Endothelial cell (in vitro differentiated cells): ENCODE results near the gene RAC3. TPM values are rescaled to one million over a fixed set of nuclear protein-coding genes. Genes with fewer than 3 reads are reported as not detected.

Experiments used
- DNase-seq: peaks from one replicate; pipeline ENCODE4 v3.0.0; 2021; ENCODE audit warnings: low spot score
- H3K27ac Mint-ChIP-seq: one replicate; pipeline ENCODE4 v1.8.0; 2021; ENCODE audit warnings: mixed read lengths, inconsistent platforms; ENCODE audit not compliant: unreplicated experiment
- H3K27me3 Mint-ChIP-seq: one replicate; pipeline ENCODE4 v1.8.0; 2021; ENCODE audit warnings: mild to moderate bottlenecking, moderate library complexity, mixed read lengths, inconsistent platforms; ENCODE audit not compliant: unreplicated experiment
- H3K36me3 Mint-ChIP-seq: one replicate; pipeline ENCODE4 v1.8.0; 2021; ENCODE audit warnings: mild to moderate bottlenecking, low read depth, mixed read lengths, inconsistent platforms; ENCODE audit not compliant: unreplicated experiment
- H3K4me1 Mint-ChIP-seq: one replicate; pipeline ENCODE4 v1.8.0; 2021; ENCODE audit warnings: mild to moderate bottlenecking, mixed read lengths, inconsistent platforms; ENCODE audit not compliant: unreplicated experiment
- H3K4me3 Mint-ChIP-seq: one replicate; pipeline ENCODE4 v1.8.0; 2021; ENCODE audit warnings: mild to moderate bottlenecking, mixed read lengths, inconsistent platforms; ENCODE audit not compliant: unreplicated experiment
- H3K9me3 Mint-ChIP-seq: one replicate; pipeline ENCODE4 v1.8.0; 2021; ENCODE audit warnings: mixed read lengths, inconsistent platforms; ENCODE audit not compliant: unreplicated experiment
- total RNA-seq: library from RNA; stranded (reverse); fragmentation: NEBNext Ultra II Directional; extraction: Animal tissue kit (Norgen Biotek cat#: 25700); gene quantifications from one replicate; pipeline ENCODE4 v1.2.1, GENCODE V29; 2021; ENCODE audit not compliant: unreplicated experiment
- TF ChIP-seq, protein P1 (sequence below): fragments of 200-600 bp; sonication (generic); IDR thresholded peaks from one replicate; pipeline ENCODE4 v1.5.0; 2021; ENCODE audit warnings: antibody characterized with exemption; ENCODE audit not compliant: unreplicated experiment

Gene RAC3
- total RNA-seq, 1 donor from 2014 or later, result 24.0 TPM

- H3K4me1 Mint-ChIP-seq, result peaks cover 3% of the 10 kb centered on the region
- peaks cover 3% of the 10 kb centered on the region for H3K27me3 Mint-ChIP-seq
- H3K9me3 Mint-ChIP-seq, result no peaks in the 10 kb centered on the region
- peaks cover 4% of the 10 kb centered on the region for H3K36me3 Mint-ChIP-seq
- H3K27ac Mint-ChIP-seq, result no peak overlapping the region
- no peak for DNase-seq
- H3K4me3 Mint-ChIP-seq, result no peak overlapping the region
- TF ChIP-seq, protein P1, sequence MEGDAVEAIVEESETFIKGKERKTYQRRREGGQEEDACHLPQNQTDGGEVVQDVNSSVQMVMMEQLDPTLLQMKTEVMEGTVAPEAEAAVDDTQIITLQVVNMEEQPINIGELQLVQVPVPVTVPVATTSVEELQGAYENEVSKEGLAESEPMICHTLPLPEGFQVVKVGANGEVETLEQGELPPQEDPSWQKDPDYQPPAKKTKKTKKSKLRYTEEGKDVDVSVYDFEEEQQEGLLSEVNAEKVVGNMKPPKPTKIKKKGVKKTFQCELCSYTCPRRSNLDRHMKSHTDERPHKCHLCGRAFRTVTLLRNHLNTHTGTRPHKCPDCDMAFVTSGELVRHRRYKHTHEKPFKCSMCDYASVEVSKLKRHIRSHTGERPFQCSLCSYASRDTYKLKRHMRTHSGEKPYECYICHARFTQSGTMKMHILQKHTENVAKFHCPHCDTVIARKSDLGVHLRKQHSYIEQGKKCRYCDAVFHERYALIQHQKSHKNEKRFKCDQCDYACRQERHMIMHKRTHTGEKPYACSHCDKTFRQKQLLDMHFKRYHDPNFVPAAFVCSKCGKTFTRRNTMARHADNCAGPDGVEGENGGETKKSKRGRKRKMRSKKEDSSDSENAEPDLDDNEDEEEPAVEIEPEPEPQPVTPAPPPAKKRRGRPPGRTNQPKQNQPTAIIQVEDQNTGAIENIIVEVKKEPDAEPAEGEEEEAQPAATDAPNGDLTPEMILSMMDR, result no peak
These were observed 39.0 kb upstream of the RAC3 start for GRCh38 chr17:81992306-81993102.

- Mint-ChIP-seq H3K4me1 (peaks cover 9% of the 10 kb centered on the region), H3K4me3 (no peak overlapping the region), H3K9me3 (no peaks in the 10 kb centered on the region), H3K27ac (no peak overlapping the region), H3K36me3 (peaks cover 4% of the 10 kb centered on the region), H3K27me3 (peaks cover 3% of the 10 kb centered on the region)
- no peak for DNase-seq
- TF ChIP-seq, protein P1, result no peak
These were observed 37.5 kb upstream of the RAC3 start for GRCh38 chr17:81993729-81994592.

DNA sequence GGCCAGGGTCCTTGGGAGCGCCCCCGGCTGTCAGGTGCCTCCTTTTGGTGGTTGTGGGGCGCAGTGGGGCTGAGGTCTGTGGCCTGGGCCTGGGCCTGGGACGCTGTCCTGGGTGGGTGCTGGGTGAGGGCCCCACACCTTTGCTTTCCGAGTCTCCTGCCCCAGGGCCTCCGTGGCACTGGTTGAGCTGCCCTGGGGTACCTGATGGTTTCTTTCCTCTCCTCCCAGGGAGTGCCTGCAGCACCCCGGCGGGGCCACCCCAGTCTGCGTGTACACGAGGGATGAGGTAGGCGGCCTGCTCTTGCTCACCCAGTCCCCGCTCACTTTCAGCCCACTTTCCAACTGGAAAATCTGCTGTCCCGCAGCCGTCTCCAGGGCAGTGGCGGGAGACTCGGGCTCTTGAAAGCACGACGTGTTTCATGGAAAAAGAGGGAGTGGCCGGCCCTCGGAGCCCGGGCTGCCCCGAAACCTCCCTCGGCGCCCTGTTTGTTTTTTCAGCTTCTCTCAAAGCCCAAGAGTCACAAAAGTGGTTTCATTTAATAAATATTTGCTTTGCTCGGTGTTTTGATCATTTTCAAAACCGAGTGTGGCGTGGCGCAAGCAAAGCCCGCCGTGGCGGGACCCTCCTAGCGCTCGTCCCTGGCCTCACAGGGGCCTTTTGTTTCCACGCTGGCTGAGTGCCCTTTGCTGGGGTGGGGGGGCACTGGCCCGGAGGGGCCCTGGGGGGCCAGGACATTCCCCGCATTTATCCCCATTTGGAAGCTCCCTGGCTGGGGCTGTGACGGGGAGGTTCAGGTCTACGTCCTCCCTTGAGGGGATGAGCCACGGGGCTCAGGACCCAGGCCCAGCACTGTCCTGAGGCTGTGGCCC is 36.6 kb upstream of the RAC3 start:
- Mint-ChIP-seq H3K9me3 (no peaks in the 10 kb centered on the region), H3K4me1 (peaks cover 9% of the 10 kb centered on the region), H3K27me3 (peaks cover 3% of the 10 kb centered on the region), H3K27ac (no peak overlapping the region), H3K36me3 (peaks cover 4% of the 10 kb centered on the region), H3K4me3 (no peak overlapping the region)
- DNase-seq, result no peak
- TF ChIP-seq, protein P1, result no peak

DNA sequence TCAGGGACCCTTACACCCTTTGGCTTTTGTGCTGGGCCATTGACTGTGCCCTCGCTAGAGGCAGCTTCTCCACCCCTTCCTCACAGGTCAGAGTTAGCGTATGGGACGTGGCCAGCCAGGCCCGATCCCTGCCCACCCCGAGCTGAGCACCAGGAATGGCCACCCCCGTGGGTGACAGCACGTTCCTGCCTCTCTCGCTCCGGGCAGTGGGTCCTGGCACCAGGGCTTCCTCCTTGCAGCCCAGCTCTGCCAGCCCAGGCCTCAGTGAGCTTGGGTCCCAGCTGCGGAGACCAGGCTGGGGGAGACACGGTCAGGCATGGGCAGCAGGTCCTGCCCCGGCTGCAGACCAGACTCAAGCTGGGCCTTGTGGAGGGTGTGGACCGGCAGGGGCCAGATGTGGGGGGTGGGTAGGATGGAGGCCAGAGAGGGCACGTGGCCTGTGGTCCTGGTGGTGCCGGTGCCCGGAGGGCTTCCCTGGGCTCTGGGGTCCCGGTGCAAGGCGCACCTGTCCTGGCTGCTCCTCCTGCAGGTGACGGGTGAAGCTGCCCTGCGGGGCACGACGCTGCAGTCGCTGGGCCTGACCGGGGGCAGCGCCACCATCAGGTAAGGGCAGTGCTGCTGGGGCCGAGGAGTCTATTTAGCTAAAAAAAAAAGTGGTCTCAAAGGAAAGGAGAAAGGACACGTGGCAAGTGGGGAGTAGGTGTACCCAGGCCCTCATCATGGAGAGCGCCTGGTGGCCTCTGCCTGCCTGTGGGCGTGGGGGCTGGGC is 35.8 kb upstream of the RAC3 start:
- H3K36me3 Mint-ChIP-seq, result peaks cover 2% of the 10 kb centered on the region
- H3K4me1 Mint-ChIP-seq, result peaks cover 8% of the 10 kb centered on the region
- H3K27me3 Mint-ChIP-seq, result peaks cover 3% of the 10 kb centered on the region
- TF ChIP-seq, protein P1, result no peak
- DNase-seq, result no peak
- H3K9me3 Mint-ChIP-seq, result no peaks in the 10 kb centered on the region
- H3K4me3 Mint-ChIP-seq, result no peak overlapping the region
- no peak overlapping the region for H3K27ac Mint-ChIP-seq
